NCI-H1930 (cell line): ENCODE results near the gene INTS15.
"Not testable (repeated sequence)": the region's sequence is repeated elsewhere in the genome, so short reads cannot be mapped to it uniquely, and the experiment has no call there.

ENCODE experiments used
- DNase-seq, 2 experiments: peaks; one replicate each; lab custom pipeline; 2025; lab: John Stamatoyannopoulos, UW

The INTS15 gene

GRCh38 chr7:6589829-6590644 lies at the start of gene INTS15:
Gene INTS15, plus strand, starts transcription at chr7:6590021. Its CDS starts 263 bp downstream, at chr7:6590284.
- DNase-seq = peak; percentile 53 to 90

- no peak for DNase-seq
Observed at GRCh38 chr7:6542368-6542767, 47.5 kb upstream of the INTS15 start.

- DNase-seq = no peak
Observed at GRCh38 chr7:6545398-6546126, 44.3 kb upstream of the INTS15 start.

- DNase-seq = no peak
Observed at GRCh38 chr7:6546498-6547251, 43.1 kb upstream of the INTS15 start.

GRCh38 chr7:6547400-6547799 lies 42.4 kb upstream of the INTS15 start:
- no peak for DNase-seq

- DNase-seq = no peak
Observed at GRCh38 chr7:6551016-6551511, 38.8 kb upstream of the INTS15 start, which contains the start of gene GRID2IP. Gene GRID2IP, minus strand, starts transcription at chr7:6551461. Its CDS starts 25 bp downstream, at chr7:6551436.

- DNase-seq = no peak
Observed at GRCh38 chr7:6553448-6554044, 36.3 kb upstream of the INTS15 start.

- DNase-seq = no peak
Observed at GRCh38 chr7:6554848-6555247, 35.0 kb upstream of the INTS15 start.

- no peak for DNase-seq
Observed at GRCh38 chr7:6556196-6556595, 33.6 kb upstream of the INTS15 start.

GRCh38 chr7:6558837-6559236 lies 31.0 kb upstream of the INTS15 start:
- DNase-seq = no peak

- no peak for DNase-seq
Observed at GRCh38 chr7:6559896-6560295, 29.9 kb upstream of the INTS15 start.

GRCh38 chr7:6562106-6562505 lies 27.7 kb upstream of the INTS15 start:
- no peak for DNase-seq

GRCh38 chr7:6563936-6564770 lies 25.7 kb upstream of the INTS15 start:
- DNase-seq = no peak

- no peak for DNase-seq
Observed at GRCh38 chr7:6565655-6566054, 24.2 kb upstream of the INTS15 start.

- DNase-seq = no peak
Observed at GRCh38 chr7:6567886-6568285, 21.9 kb upstream of the INTS15 start.

- DNase-seq = no peak
Observed at GRCh38 chr7:6571160-6571779, 18.6 kb upstream of the INTS15 start.

GRCh38 chr7:6575281-6576023 lies 14.4 kb upstream of the INTS15 start:
- no peak for DNase-seq

GRCh38 chr7:6576024-6576866 lies 13.6 kb upstream of the INTS15 start:
- DNase-seq = no peak

GRCh38 chr7:6576867-6577368 lies 12.9 kb upstream of the INTS15 start:
- not testable (repeated sequence) for DNase-seq
